B cell (primary cell): Measurements from ENCODE around the gene MRPL54. TPM values are rescaled to one million over a fixed set of nuclear protein-coding genes. Genes with fewer than 3 reads are reported as not detected.

Experiments
- ATAC-seq: fragments of 200-7000 bp; cut with Tn5 transposase; one replicate; pipeline ENCODE4 v1.10.0; 2021; ENCODE audit warnings: low read depth, mild to moderate bottlenecking, moderate number of reproducible peaks, moderate library complexity
- CTCF ChIA-PET: fragments of 350-600 bp; sonication (Branson Sonifier 250); formaldehyde crosslinking; loops from one replicate; lab custom pipeline; 2021; ENCODE audit warnings: antibody characterized with exemption, inconsistent platforms; lab: Charles Lee
- POLR2A ChIA-PET: fragments of 350-600 bp; sonication (Branson Sonifier 250); formaldehyde crosslinking; loops from one replicate; lab custom pipeline; 2021; ENCODE audit warnings: antibody characterized with exemption; lab: Charles Lee
- DNase-seq: peaks from one replicate; pipeline ENCODE4 v3.0.0; 2013
- H2AFZ ChIP-seq: 2 replicates; pipeline ENCODE4 v1.6.1; 2012; ENCODE audit warnings: mild to moderate bottlenecking, low read depth, low read length; ENCODE audit not compliant: insufficient read depth, poor library complexity, severe bottlenecking
- H3K27ac ChIP-seq, 2 donors: 1 replicate in 1 of 2; 2 replicates in 1 of 2; pipeline ENCODE4 v1.5.1; 2012 to 2013; ENCODE audit warnings: low read length in 2 of 2, mild to moderate bottlenecking in 2 of 2, moderate library complexity in 1 of 2
- H3K27me3 ChIP-seq, 4 experiments: fragments of 200-600 bp in 1 of 4; sonication (generic) in 1 of 4; replicated peaks in 1 of 4; 1 replicate in 2 of 4; 2 replicates in 2 of 4; pipeline versions ENCODE4 v1.6.1 to v1.7.0; 2013 to 2016; ENCODE audit warnings: low read length in 3 of 4, mild to moderate bottlenecking in 2 of 4, mixed read lengths in 1 of 4, moderate library complexity in 1 of 4; ENCODE audit not compliant: insufficient read depth in 4 of 4, control insufficient read depth in 3 of 4; ENCODE audit errors: control extremely low read depth in 1 of 4
- H3K36me3 ChIP-seq, 2 experiments: replicated peaks in 1 of 2; 1 replicate in 1 of 2; 2 replicates in 1 of 2; pipeline versions ENCODE4 v1.6.1 to v1.7.1; 2013; ENCODE audit warnings: low read length in 1 of 2; ENCODE audit not compliant: insufficient read depth in 2 of 2, control insufficient read depth in 1 of 2; ENCODE audit errors: control extremely low read depth in 1 of 2, extremely low read depth in 1 of 2
- H3K4me1 ChIP-seq, 2 donors: fragments of 200-600 bp in 1 of 2; sonication (generic) in 1 of 2; 1 replicate in 1 of 2; 2 replicates in 1 of 2; pipeline versions ENCODE4 v1.5.1 to v1.6.1; 2013 to 2017; ENCODE audit warnings: low read length in 2 of 2; ENCODE audit not compliant: control insufficient read depth in 2 of 2, insufficient read depth in 2 of 2
- H3K4me2 ChIP-seq: replicated peaks from 2 replicates; pipeline ENCODE3; 2012; ENCODE audit warnings: mild to moderate bottlenecking, low read depth, low read length; ENCODE audit not compliant: poor library complexity, severe bottlenecking
- H3K4me3 ChIP-seq, 5 experiments: fragments of 200-600 bp in 1 of 5; sonication (generic) in 1 of 5; 1 replicate in 3 of 5; 2 replicates in 2 of 5; pipeline versions ENCODE4 v1.5.1 to v1.7.0; 2011 to 2016; ENCODE audit warnings: low read length in 4 of 5, mild to moderate bottlenecking in 4 of 5, low read depth in 2 of 5, control low read depth in 1 of 5, moderate library complexity in 1 of 5; ENCODE audit not compliant: insufficient read depth in 1 of 5; ENCODE audit errors: control extremely low read depth in 1 of 5, extremely low read depth in 1 of 5
- H3K79me2 ChIP-seq: fragments of 200-600 bp; sonication (generic); one replicate; pipeline ENCODE4 v1.6.0; 2016; ENCODE audit warnings: low read length; ENCODE audit not compliant: control insufficient read depth, insufficient read depth
- H3K9ac ChIP-seq: fragments of 200-600 bp; sonication (generic); 2 replicates; pipeline ENCODE4 v1.6.1; 2017; ENCODE audit warnings: mild to moderate bottlenecking, low read length, moderate library complexity
- H3K9me3 ChIP-seq, 3 donors: one replicate each; pipeline versions ENCODE4 v1.6.1 to v1.7.1; 2013; ENCODE audit warnings: low read length in 2 of 3; ENCODE audit not compliant: control insufficient read depth in 2 of 3, insufficient read depth in 1 of 3; ENCODE audit errors: control extremely low read depth in 1 of 3
- H4K20me1 ChIP-seq: 2 replicates; pipeline ENCODE4 v1.6.0; 2012; ENCODE audit warnings: mild to moderate bottlenecking, low read length; ENCODE audit not compliant: insufficient read depth, control insufficient read depth, poor library complexity, severe bottlenecking
- H3K27ac Mint-ChIP-seq: one replicate; pipeline ENCODE4 v1.8.0; 2021; ENCODE audit warnings: mixed read lengths
- H3K27me3 Mint-ChIP-seq: one replicate; pipeline ENCODE4 v1.8.0; 2021; ENCODE audit warnings: mixed read lengths
- H3K4me1 Mint-ChIP-seq: one replicate; pipeline ENCODE4 v1.8.0; 2021; ENCODE audit warnings: mixed read lengths
- H3K4me3 Mint-ChIP-seq: one replicate; pipeline ENCODE4 v1.8.0; 2021; ENCODE audit warnings: mixed read lengths
- H3K9me3 Mint-ChIP-seq: one replicate; pipeline ENCODE4 v1.8.0; 2022; ENCODE audit warnings: mixed read lengths; ENCODE audit not compliant: insufficient read depth
- EZH2 ChIP-seq: IDR thresholded peaks from 2 replicates; pipeline ENCODE4 v1.6.1; 2012; ENCODE audit warnings: borderline replicate concordance, low read depth, mild to moderate bottlenecking, moderate library complexity, low read length; ENCODE audit not compliant: insufficient read depth, poor library complexity, severe bottlenecking
- WGBS: methylation state at CpG from one replicate; pipeline ENCODE4 v1.1.5; 2013; ENCODE audit warnings: missing lambda C conversion rate; ENCODE audit not compliant: insufficient coverage; 5-methylcytosine and 5-hydroxymethylcytosine counted together
- intact Hi-C: fragments of 100-400 bp; cut with micrococcal nuclease; formaldehyde crosslinking; loops from one replicate; pipeline ENCODE4 v1.10.0; 2022
- polyA plus RNA-seq: library from polyadenylated mRNA; depleted of rRNA; stranded (reverse); fragments of >200 nt; gene quantifications from 2 replicates; pipeline ENCODE4 v1.2.3, GENCODE V29; 2012
- total RNA-seq, 2 donors: library from RNA; stranded (reverse); fragments of 120-200 nt in 1 of 2; gene quantifications; 1 replicate in 1 of 2; 2 replicates in 1 of 2; pipeline versions ENCODE4 v1.2.3 to v1.2.4, GENCODE V29; 2013 to 2022
- TF ChIP-seq, protein P1 (sequence below): fragments of 200-600 bp; IDR thresholded peaks from one replicate; pipeline ENCODE4 v1.8.0; 2022; ENCODE audit warnings: antibody characterized with exemption, mild to moderate bottlenecking

Gene MRPL54
- total and polyA plus RNA-seq, 2 donors (not counting 1 experiment from before 2014, with no cell fraction given), result 54.3 to 75.1 TPM

DNA sequence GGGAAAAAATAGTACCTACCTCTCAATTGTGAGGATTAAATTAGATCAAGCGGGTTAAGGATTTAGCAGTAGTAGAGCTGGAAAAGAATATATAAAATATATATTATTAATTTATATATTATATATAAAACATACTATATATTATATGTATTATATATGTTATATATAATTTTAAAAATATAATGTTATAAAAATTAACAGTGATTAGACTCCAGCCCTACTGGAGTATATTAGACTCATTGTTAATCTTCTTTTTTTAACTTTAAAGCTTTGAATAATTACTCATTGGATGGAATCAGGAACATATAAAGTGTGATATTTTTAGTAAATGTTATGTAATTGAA is 380 bp upstream of the MRPL54 start:
- peak overlapping the region in 3 of 5 experiments; percentile 89 to 99 (median 97) for H3K4me3 ChIP-seq
- peaks cover 0 to 3% (median 0%) of the 10 kb centered on the region in 3 donors for H3K9me3 ChIP-seq
- H3K9ac ChIP-seq, result peak overlapping the region; percentile 100
- intact Hi-C loops, result loop anchor here (2.0 to 10.0 kb wide), 8 partner anchors 51 to 1923 kb away; partner anchors contain the start of genes CHAF1A, DPP9, EEF2 and FZR1
- WGBS, result no CpG with 5 or more reads among the region's 1 CpG
- no peak for TF ChIP-seq EZH2
- TF ChIP-seq, protein P1, sequence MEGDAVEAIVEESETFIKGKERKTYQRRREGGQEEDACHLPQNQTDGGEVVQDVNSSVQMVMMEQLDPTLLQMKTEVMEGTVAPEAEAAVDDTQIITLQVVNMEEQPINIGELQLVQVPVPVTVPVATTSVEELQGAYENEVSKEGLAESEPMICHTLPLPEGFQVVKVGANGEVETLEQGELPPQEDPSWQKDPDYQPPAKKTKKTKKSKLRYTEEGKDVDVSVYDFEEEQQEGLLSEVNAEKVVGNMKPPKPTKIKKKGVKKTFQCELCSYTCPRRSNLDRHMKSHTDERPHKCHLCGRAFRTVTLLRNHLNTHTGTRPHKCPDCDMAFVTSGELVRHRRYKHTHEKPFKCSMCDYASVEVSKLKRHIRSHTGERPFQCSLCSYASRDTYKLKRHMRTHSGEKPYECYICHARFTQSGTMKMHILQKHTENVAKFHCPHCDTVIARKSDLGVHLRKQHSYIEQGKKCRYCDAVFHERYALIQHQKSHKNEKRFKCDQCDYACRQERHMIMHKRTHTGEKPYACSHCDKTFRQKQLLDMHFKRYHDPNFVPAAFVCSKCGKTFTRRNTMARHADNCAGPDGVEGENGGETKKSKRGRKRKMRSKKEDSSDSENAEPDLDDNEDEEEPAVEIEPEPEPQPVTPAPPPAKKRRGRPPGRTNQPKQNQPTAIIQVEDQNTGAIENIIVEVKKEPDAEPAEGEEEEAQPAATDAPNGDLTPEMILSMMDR, result no peak
- peak overlapping the region; percentile 95 for H3K4me2 ChIP-seq
- H4K20me1 ChIP-seq, result peaks cover 21% of the 10 kb centered on the region
- DNase-seq (no peak), ATAC-seq (no peak)
- H2AFZ ChIP-seq, result peak overlapping the region; percentile 85
- CTCF ChIA-PET, result interaction anchor here (0.6 to 2.9 kb wide), 18 partner anchors 10 to 1065 kb away, joined by 3 to 15 read pairs (median 3); partner anchors contain the start of genes EEF2, PIP5K1C and RAX2
- no peaks in the 10 kb centered on the region for H3K9me3 Mint-ChIP-seq
- POLR2A ChIA-PET, result interaction anchor here (0.5 to 2.2 kb wide), 9 partner anchors 50 to 1924 kb away, joined by 3 to 14 read pairs (median 5); partner anchors contain the start of genes DAPK3, DOHH, EEF2 and FEM1A
- peak overlapping the region; percentile 100 for H3K27ac Mint-ChIP-seq
- H3K27me3 Mint-ChIP-seq, result no peaks in the 10 kb centered on the region
- peaks cover 37% of the 10 kb centered on the region for H3K4me1 Mint-ChIP-seq
- peak overlapping the region; percentile 100 for H3K27ac ChIP-seq
- H3K4me3 Mint-ChIP-seq, result peak overlapping the region; percentile 99
- H3K79me2 ChIP-seq, result peaks cover 53% of the 10 kb centered on the region
- peaks cover 25 to 35% of the 10 kb centered on the region in 2 donors for H3K4me1 ChIP-seq
- H3K36me3 ChIP-seq, result peaks cover 0 to 29% of the 10 kb centered on the region in 2 experiments
- H3K27me3 ChIP-seq, result no peaks in the 10 kb centered on the region

DNA sequence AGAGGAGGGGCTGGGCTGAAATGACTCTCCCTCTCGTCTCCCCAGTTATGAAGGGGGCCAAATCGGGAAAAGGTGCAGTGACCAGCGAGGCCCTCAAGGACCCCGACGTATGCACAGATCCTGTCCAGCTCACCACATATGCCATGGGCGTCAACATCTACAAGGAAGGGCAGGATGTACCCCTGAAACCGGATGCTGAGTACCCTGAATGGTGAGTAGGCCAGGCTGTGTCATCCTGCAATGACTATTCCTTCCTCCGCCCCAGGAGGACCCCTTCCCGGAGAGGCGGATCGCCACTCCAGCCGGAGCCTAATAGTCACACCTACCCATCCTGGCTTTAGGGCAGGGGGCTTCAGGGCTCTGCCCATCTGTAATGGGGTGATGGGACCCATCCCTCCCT is 2.6 kb downstream of the MRPL54 start:
- no peak for DNase-seq
- H3K4me3 Mint-ChIP-seq, result no peak overlapping the region

More for the DNA sequence above, 2.6 kb downstream of the MRPL54 start:
- Histone ChIP-seq H3K4me1 (peaks cover 15 to 21% of the 10 kb centered on the region in 2 donors), H3K4me2 (no peak overlapping the region), H3K9me3 (peaks cover 0 to 3% (median 0%) of the 10 kb centered on the region in 3 donors), H2AFZ (no peak overlapping the region), H4K20me1 (peaks cover 38% of the 10 kb centered on the region), H3K79me2 (peaks cover 36% of the 10 kb centered on the region), H3K36me3 (peaks cover 0 to 31% of the 10 kb centered on the region in 2 experiments), H3K9ac (no peak overlapping the region), H3K4me3 (no peak overlapping the region), H3K27ac (no peak overlapping the region), H3K27me3 (no peaks in the 10 kb centered on the region)
- intact Hi-C loops, result loop anchor here (10.0 kb wide), 1 partner anchor 1920 kb away; the partner anchor contains the start of genes HSD11B1L and MICOS13
- WGBS, result 96% methylated on average over 8 of the region's 12 CpGs
- ChIA-PET CTCF (no interaction called here), POLR2A (no interaction called here)
- Mint-ChIP-seq H3K27ac (no peak overlapping the region), H3K27me3 (no peaks in the 10 kb centered on the region), H3K4me1 (peaks cover 27% of the 10 kb centered on the region), H3K9me3 (no peaks in the 10 kb centered on the region)
- TF ChIP-seq, protein P1, result no peak
- TF ChIP-seq EZH2, result no peak
- no peak for ATAC-seq
